NCI-H69 (cell line): ENCODE measurements around the gene PRR23E.

Source experiments
- DNase-seq: peaks from one replicate; lab custom pipeline; 2025; lab: John Stamatoyannopoulos, UW

The PRR23E gene

DNA sequence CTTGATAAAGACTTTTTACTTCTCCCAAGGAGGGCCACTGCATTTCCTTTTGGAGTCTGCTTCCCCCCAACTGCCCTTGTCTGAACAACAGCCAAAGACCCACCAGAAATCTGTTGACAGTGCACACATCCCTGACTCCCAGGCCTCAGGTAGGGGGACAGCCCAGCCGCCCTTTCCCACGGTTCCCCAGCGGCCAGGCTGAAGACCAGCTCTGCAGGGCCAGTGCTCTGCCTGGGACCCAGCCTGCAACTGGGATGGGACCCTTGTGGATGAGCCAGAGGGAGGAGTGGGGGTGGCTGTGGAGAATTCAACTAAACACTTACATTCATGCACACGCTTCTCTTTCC lies 8.1 kb upstream of the PRR23E start:
- DNase-seq: no peak

DNA sequence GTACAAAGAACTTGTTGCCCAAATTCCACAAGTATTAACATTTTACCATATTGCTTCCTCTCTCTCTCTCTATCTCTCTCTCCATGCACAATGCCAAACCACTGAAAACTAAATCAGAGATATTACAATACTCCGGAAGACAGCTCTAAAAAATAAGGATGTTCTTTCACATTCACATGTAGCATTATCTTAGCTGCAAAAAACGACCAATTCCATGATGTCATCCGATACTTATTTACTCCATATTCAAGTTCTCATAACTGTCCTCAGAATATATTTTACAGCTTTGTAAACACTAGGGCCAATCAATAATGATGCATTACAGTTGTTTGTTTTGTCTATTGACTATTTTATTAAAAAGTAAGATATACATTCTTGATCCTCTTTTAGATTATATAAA lies 7.7 kb upstream of the PRR23E start:
- no peak for DNase-seq

DNA sequence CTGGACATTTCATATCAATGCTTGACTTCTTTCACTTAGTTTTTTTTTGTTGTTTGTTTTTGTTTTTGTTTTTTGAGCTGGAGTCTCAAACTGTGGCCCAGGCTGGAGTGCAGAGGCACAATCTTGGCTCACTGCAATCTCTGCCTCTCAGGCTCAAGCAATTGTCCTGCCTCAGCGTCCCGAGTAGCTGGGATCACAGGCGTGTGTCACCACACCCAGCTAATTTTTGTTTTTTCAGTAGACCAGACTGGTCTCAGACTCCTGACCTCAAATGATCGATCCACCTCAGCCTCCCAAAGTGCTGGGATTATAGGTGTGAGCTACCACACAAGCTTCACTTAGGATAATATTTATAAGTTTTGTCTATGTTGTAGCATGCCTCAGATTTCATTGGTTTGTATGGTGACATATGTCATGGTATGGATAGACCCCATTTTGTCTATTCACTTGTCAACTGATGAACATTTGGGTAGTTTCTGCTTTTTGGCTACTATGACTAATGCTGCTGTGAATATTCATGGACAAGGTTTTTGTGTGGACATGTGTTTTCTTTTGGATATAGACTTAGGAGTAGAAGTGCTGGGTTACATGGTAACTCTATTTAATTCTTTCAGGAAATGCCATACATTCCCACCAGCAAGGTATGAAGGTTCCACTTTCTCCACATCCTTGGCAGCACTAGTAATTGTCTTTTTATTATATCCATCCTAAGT lies 6.8 kb upstream of the PRR23E start:
- DNase-seq: no peak

DNA sequence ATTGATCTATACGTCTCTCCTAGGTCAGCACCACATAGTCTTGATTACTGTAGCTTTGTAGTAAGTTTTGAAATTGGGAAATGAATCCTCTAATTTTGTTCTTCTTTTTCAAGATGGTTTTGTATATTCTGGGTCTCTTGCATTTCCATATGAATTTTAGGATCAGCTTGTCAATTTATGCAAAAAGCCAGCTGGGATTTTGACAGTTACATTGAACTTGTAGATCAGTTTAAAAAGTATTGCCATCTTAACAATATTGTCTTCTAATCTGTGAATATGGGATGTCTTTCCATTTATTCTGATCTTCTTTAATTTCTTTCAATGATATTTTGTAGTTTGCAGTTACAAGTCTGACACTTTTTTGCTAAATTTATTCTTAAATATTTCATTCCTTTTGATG lies 5.6 kb upstream of the PRR23E start:
- DNase-seq: no peak

DNA sequence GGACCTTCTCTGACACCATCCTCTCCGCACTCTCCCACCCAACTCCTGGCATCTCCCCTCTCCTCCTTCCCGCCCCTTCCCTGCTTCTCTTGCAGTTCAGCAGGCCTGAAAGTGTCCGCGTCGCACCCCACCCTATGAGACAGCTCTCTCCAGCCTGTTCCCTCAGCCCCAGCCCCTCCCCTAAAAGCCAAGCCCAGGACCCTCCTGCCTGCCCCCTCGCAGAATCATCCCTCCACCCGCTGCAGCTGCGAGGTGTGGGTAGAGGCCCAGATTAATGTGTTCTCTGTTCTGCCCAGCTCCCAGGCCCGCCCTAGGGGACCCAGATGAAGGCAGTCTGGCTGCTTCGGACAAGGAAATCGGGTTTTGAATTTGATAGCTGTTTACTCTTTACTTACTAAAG lies 410 bp downstream of the PRR23E start:
- DNase-seq: no peak

DNA sequence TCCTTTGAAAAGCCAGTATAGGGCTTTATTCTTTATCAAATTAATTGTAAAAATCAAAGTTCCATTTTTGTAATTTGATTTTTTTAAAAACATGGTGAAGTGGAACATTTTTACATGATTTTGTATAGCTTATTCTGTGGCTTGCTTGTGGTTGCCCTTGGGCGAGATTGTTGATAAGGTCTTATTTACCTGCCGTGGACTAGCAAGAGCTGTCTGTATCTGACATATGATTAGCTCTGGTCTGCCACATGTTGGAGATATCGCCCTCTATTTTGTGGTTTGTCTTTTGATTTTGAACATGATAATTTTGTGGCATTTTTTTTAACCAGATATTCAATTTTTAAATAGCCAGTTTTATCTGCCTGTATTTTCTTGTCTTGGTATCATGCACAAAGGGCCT lies 844 bp downstream of the PRR23E start:
- no peak for DNase-seq

DNA sequence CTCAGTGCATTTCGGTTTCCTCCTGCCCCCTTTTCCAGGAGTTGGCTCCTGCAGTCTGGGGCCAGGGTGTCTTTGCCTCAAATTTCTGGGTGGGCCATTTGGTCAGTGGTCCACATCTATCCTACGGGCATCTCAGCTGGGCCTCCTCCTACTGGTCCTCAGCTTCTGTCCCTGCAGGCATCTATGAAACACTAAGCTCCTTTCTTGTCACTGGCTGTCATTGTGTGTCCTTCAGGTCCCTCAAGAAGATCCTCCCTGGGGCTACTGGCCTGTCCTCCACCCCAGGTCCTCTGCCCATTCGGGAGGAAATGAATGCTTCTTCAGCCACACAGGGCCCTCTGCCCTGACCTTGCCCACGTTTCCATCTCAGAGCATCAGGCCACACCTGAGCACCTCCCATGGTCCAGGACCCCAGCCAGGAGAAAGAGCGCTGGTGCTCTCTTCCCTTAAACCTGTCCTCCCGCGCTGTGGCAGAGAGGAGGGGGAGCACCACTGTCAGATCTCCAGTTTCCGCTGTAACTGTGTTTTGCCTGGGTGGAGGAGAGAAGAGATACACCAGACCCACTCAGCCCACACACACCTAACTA lies 1.8 kb downstream of the PRR23E start:
- DNase-seq: no peak

DNA sequence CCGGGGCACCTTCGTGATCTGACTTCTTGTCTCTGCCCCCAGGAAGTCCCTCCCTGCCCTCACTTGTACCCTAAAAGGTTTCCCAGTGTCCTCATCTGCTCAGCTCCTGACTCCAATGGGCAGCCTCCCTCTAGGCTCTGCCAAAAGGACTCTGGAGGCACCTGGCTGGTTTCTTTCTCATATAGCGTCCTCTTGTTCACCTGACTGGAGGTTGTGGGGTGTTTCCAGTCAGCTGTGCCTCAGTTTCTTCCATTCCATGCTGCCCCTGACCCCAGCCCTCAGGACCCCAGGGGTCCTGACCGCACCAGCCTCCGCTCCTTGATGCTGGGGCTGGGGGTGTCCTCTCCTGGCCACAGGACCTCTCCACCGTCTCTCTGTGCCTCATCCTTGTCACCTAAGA lies 2.5 kb downstream of the PRR23E start:
- DNase-seq: no peak

DNA sequence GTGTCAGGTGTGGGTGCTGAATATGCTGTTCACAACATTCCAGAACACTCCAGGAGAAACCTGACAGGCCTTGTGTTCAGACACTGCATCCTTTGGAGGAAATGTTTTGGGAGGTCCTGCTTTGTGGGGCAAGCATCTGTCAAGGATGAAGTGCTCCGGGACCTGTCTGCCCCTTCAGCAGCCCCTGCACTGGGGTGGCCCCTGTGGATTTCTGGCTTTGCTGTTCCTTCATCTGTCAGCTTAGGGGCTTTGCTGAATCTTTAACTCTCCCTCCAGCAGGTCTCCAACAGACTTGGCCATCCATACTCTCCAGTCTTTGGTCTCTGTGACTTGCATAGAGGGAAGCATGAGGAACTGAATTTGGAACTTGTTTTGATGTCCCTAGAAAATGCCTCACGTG lies 3.1 kb downstream of the PRR23E start:
- no peak for DNase-seq

DNA sequence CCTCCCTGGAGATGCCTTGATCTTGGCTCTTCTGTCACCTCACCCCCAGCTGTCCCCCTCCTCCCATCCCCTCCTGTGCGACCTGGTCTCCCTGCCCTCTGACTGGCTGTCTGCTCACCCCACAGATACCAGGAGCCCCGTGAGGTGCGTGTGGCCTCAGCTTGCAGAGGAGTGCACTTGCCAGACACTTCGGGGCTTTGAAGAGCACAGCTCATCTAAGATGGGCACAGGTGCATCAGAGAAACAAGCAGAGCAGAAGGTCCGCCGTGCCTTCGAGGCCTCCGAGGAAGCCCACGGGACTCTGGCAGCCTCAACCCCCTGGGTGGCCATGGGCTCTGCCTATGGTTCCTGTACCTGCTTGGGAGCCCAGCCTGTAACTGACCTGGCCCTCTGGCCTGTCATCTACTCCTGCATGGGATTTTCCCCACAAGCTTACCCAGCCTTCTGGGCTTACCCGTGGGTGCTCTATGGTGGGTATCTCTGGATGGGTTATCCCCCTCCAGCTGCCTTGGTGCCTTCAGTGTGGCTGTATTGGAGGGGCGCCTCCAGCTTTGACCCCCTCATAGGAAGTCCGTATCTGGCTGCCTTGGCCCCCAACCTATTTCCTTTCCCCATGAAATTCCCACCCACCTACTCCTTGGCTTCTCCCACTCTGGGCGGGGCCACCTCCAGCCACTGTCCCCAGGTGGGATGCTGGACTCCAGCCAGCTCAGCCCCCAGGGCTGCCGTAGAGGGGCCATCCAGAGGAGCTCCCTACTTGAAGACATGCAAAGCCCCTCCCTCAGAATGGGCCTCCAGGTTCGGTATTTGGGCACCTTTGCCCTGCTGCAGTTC lies 3.8 kb downstream of the PRR23E start:
- DNase-seq: no peak

DNA sequence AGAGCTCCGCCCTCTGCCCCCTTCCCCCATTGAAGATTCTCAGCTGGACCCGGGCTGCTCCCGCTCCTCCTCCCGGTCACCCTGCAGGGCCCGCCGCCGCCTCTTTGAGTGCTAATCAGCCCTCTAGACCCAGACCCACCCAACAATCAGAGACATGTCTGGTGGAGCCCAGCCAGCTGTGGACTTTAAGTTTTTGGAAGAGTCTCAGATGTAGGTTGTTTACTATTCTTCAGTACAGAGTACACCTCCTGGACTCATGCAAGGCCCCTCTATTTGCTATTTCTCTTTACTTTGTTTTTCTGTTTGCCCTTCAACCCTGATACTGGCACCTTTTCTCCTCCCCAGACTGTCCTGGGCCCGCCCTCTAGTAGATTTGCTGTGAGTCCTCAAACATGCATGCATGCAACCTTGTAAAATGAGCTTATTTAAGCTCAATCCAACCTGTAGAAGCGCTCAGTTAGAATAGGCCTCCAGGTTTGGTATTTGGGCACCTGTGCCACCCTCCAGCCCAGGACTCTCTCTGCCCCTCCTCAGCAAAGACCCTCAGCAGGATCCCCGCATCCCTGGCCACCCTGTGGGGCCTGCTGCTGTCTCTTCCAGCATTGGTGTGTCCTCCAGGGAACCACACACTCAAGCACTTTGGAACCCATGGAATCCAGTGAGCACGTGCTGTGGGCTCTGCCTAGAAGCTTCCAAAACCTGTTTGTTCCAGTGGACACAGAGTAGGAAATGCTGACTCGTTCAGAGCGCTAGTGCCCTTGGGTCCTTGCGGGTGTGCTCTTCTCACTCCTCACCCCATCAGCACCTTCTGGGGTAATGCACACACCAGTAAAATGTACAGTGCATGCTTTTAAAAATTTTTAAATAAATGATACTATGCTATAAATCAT lies 4.6 kb downstream of the PRR23E start:
- no peak for DNase-seq

DNA sequence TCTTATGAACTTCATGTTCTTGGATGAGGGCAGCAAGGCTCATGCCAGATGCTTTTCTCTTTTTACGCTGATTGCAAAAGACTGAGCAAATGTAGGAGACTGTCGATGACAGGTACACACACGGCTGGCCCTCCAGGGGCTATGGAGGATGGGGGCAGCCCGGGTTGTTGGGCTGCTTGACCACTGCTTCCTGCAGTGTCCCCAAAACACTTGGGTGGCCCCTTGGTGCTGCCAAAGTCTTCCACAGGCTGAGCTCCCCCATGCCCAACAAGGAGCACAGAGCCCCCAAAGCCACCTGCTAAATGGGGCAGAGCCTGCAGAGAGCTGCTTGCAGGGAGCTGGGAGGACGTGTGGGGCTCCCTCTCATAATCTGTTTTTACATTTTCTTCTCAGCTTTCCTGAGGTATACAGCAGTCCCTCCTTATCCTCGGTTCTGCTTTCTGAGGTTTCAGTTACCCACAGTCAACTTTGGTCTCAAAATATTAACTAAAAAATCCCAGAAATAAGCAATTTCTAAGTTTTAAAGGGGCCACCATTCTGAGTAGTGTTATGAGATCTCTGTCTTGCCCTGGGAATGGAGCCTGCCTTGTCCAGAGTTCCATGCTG lies 7.3 kb downstream of the PRR23E start:
- no peak for DNase-seq

DNA sequence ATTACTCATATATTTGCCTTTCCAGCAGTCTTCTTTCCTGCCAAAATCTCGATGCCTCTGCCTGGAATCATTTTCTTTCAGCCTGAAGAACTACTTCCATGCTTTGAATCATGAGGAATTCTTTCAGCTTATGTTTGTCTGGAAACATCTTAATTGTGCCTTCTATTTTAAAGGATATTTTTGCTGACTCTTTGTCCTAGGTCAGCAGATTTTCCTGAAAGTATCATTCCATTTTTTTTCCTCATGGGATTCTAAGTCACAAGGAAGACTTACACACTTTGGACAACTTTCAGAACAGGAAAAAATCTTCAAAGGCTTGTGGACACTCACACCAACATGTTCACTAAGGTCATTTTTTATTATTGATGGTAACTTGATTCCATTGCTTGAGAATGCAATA lies 10.1 kb downstream of the PRR23E start:
- DNase-seq: no peak

DNA sequence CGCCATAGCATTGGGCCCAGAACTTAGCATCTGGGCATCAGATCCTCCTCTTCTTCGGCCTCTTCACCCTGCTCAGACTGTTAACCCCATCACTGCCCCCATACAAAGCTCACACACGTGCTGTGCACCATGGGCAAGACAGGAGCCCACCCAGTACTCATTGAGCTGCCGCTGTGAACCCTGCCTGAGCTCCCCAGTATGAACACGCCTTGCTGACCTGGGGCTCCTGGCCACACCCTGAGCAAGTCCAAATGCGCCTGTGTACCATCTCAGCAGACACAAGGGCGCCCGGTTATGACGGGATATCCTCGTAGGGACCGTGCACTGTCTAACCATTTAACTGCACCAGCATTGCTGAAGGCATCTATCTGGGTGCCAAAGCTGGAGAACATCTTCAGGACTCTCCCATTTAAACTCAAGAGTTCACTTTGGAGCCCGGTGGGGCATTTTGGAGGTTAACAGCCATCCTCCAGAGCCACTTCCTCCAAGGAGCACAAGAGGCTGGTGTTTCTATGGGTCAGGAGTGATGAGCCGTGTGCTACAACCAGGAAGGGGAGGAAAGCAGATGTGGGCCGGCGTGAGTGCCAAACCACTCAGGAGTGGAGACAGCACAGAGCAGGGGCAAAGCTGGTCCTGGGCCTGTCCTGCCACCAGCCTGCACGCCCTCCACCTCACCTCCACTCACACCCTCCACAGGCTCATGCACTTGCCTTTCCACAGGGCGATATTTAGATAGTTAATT lies 12.1 kb downstream of the PRR23E start:
- no peak for DNase-seq

DNA sequence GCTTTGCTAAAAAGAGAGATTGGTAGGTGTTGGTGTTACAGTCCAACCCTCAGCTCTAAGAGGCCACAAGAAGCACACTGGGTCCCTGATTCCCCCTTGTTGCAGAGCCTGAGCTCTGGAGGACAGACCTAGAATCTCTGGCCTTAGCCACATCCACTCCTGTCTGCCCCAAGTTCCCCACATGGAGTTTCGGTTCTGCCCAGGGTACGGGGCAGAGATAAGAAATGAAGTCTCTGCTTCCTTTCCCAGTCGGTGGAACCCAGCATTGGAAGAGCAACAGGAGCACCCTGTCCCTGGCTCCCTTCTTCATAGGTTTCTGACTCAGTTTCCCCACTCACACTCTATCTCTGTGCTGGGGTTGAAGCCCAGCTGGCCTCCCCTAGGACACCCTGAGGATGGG lies 13.2 kb downstream of the PRR23E start:
- DNase-seq: no peak

DNA sequence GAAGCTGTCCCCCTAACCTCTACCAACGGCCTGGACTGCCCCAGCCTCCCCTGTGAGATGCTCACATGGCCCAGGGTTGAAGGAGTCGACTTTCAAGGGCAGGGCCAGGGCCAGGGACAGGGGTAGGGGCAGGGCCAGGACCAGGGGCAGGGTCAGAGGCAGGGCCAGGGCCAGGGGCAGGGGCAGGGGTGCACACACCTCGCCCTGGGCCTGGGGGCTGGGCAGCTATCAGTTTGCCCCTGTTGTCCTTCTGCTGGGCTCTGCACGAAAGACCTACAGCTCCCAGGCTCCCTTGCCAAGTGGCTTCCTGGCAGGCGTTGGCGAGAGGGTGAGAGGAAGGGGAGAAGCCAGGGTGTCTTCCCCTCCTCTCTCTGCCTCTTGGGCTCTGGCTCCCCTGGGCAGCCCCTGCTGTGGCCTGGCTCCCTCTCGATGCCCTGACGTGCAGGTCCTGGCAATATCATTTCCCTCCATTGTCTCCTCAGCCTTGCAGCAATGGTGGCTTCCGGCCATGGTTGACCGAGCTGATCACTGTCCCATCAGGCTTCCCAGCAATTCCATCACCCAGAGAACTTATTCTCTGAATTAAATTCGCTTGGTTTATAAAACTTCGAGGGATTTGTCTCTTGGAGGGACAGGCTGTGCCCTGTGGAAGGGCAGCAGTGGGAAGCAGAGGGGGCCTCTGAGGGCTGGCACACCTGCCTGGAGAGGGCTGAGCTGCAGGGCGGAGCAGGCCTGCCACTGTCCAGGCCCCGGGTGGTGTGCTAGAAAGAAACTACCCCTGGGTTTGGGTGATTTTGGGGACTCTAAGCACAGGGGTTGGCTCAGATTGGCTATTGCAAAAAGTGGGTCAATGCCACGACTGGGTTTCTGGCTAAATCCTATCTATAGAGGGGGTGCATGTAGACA lies 13.9 kb downstream of the PRR23E start:
- no peak for DNase-seq

DNA sequence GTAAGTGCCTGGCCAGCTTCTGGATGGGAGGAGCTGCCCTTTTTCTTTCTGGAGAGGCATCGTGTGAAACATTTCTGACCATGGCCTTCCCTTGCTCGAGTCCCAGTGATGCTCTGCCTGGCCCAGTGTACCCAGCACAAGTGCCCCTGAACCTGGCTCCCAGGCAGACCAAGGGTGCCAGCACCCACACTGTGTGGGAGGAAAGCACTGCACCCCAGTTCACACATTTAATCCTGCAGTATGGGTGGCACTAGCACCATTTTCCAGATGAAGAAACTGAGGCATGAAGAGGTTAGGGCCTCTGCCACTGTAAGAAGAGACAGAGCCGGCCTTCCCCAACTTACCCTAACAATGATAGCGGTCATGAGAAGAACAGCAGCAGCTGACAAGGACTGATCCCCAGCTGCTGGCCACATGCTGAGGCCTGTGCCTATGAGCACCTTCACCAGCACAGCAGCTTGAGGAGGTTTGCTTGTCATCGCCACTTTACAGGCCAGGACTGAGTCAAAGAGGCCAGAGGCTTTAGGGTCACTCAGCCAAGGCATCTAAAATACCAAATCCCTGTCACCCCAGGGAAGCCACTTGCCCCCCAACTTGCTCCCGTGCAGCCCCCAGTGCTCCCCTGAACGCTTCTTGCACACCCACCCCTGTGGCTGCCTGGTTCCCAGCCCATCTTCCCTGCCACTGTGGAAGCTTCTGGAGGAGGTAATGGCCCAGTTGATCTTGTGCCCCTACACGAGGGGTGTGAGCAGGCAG lies 15.0 kb downstream of the PRR23E start:
- no peak for DNase-seq

DNA sequence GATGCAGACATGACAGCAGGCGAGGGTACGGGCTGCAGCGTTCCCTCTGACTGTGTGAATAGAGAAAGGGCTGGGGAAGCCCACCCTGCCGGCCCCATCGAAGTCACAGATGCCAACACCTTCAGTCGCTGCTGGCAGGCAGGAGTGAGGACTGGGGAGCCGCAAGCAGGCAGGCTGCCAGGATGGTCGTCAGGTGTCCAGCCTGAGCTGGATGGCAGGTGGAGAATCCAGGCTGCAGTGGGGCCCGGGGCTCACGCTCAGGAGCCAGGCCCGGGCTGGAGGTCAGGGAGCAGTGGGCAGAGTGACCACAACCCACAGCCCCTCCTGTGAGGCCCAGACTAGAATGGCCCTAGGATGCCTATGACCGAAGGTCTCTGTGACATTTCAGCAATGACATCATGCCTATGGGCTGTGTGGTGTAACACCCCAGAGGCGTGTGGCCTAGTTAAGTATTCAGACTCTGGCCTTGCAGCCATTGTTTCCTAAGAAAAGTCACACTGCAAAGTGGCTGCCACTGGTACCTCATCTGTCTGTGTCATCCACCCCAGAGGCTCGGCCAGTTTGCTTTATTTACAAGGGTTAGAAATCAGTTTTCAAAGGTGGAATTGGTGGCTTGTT lies 15.7 kb downstream of the PRR23E start:
- no peak for DNase-seq
